Stomach (tissue), 4 donors: ENCODE results near the gene SAMD8.

Experiments used
- EP300 ChIP-seq: sonication (generic); formaldehyde crosslinking; IDR thresholded peaks from one replicate; pipeline ENCODE4 v1.6.1; 2017; ENCODE audit warnings: antibody characterized with exemption
- TF ChIP-seq, protein P1 (sequence below), 7 experiments: fragments of 450-650 bp in 4 of 7; fragments of 200-600 bp in 3 of 7; sonication (generic) in 3 of 7; IDR thresholded peaks; one replicate each; pipeline ENCODE4 v1.5.1; 2016 to 2019; ENCODE audit warnings: antibody characterized with exemption in 7 of 7, control low read depth in 2 of 7, mild to moderate bottlenecking in 1 of 7

DNA sequence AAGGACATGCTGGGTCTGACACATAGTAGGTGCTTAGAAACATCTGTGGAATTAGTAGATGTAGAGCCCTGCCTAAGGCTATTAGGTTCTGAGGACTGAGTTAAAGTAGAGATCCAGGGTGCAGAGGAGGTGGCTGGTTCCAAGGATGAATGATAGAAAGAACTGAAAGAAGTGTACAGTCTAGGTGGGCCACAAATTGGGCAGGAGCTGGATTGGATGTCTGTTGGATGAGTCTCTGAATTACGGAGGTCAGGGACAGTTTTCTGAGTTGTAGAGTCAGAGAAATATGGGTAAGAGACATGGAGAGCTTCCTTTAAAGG lies 2.0 kb upstream of the SAMD8 start:
- TF ChIP-seq EP300: no peak
- TF ChIP-seq, protein P1, sequence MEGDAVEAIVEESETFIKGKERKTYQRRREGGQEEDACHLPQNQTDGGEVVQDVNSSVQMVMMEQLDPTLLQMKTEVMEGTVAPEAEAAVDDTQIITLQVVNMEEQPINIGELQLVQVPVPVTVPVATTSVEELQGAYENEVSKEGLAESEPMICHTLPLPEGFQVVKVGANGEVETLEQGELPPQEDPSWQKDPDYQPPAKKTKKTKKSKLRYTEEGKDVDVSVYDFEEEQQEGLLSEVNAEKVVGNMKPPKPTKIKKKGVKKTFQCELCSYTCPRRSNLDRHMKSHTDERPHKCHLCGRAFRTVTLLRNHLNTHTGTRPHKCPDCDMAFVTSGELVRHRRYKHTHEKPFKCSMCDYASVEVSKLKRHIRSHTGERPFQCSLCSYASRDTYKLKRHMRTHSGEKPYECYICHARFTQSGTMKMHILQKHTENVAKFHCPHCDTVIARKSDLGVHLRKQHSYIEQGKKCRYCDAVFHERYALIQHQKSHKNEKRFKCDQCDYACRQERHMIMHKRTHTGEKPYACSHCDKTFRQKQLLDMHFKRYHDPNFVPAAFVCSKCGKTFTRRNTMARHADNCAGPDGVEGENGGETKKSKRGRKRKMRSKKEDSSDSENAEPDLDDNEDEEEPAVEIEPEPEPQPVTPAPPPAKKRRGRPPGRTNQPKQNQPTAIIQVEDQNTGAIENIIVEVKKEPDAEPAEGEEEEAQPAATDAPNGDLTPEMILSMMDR (IDR thresholded peaks at IDR 0.05): no peak
